Smooth muscle cell (in vitro differentiated cells): ENCODE data around the gene ABR. TPM values are rescaled to one million over a fixed set of nuclear protein-coding genes. Genes with fewer than 3 reads are reported as not detected.
"Not testable (repeated sequence)": the region's sequence is repeated elsewhere in the genome, so short reads cannot be mapped to it uniquely, and the experiment has no call there.

Experiments used
- DNase-seq: peaks from one replicate; lab custom pipeline; 2025; ENCODE audit not compliant: unreplicated experiment; lab: John Stamatoyannopoulos, UW
- H2AFZ ChIP-seq: fragments of 200-600 bp; sonication (generic); 2 replicates; pipeline ENCODE4 v1.6.0; 2016; ENCODE audit warnings: antibody characterized with exemption, low read depth, mild to moderate bottlenecking
- H3F3A ChIP-seq: fragments of 200-600 bp; sonication (generic); 2 replicates; pipeline ENCODE4 v1.6.0; 2017; ENCODE audit warnings: antibody characterized with exemption, low read depth
- H3K27ac ChIP-seq: fragments of 200-600 bp; sonication (generic); 2 replicates; pipeline ENCODE4 v1.5.1; 2016; ENCODE audit warnings: low read depth, mild to moderate bottlenecking
- H3K27me3 ChIP-seq: fragments of 200-600 bp; sonication (generic); 2 replicates; pipeline ENCODE4 v1.6.1; 2016; ENCODE audit warnings: low read depth, mild to moderate bottlenecking
- H3K36me3 ChIP-seq: fragments of 200-600 bp; sonication (generic); 2 replicates; pipeline ENCODE4 v1.5.1; 2016; ENCODE audit warnings: low read depth
- H3K4me1 ChIP-seq: fragments of 200-600 bp; sonication (generic); 2 replicates; pipeline ENCODE4 v1.5.1; 2016; ENCODE audit warnings: low read depth
- H3K4me2 ChIP-seq: fragments of 200-600 bp; sonication (generic); 2 replicates; pipeline ENCODE4 v1.6.0; 2016; ENCODE audit warnings: mild to moderate bottlenecking
- H3K4me3 ChIP-seq: fragments of 200-600 bp; sonication (generic); 2 replicates; pipeline ENCODE4 v1.5.1; 2016; ENCODE audit warnings: mild to moderate bottlenecking
- H3K79me2 ChIP-seq: fragments of 200-600 bp; sonication (generic); 2 replicates; pipeline ENCODE4 v1.6.0; 2016; ENCODE audit warnings: low read depth, mild to moderate bottlenecking
- H3K9ac ChIP-seq: fragments of 200-600 bp; sonication (generic); 2 replicates; pipeline ENCODE4 v1.6.0; 2016; ENCODE audit warnings: low read depth
- H3K9me3 ChIP-seq: fragments of 200-600 bp; sonication (generic); replicated peaks from 2 replicates; pipeline ENCODE4 v1.5.1; 2016; ENCODE audit warnings: low read depth
- H4K20me1 ChIP-seq: fragments of 200-600 bp; sonication (generic); 2 replicates; pipeline ENCODE4 v1.6.0; 2016; ENCODE audit warnings: low read depth
- WGBS: methylation state at CpG from one replicate; pipeline ENCODE4 v1.1.7; 2016; ENCODE audit warnings: low lambda C conversion rate; 5-methylcytosine and 5-hydroxymethylcytosine counted together
- polyA plus RNA-seq: library from polyadenylated mRNA; unstranded; fragments of >200 nt; fragmentation: Nextera tagmentation; extraction: Ambion mirVana; gene quantifications from 2 replicates; pipeline ENCODE4 v1.2.1, GENCODE V29; 2016
- total RNA-seq: library from RNA; depleted of rRNA; stranded (reverse); fragments of >200 nt; gene quantifications from 2 replicates; pipeline ENCODE4 v1.2.3, GENCODE V29; 2014
- TF ChIP-seq, protein P1 (sequence below): fragments of 200-600 bp; sonication (generic); IDR thresholded peaks from 2 replicates; pipeline ENCODE4 v1.5.1; 2017; ENCODE audit warnings: borderline replicate concordance, mild to moderate bottlenecking, antibody characterized with exemption; ENCODE audit not compliant: insufficient read depth, poor library complexity, severe bottlenecking

The ABR gene
- total and polyA plus RNA-seq, 2 experiments from 2014 or later, result 16.1 to 29.1 TPM

DNA sequence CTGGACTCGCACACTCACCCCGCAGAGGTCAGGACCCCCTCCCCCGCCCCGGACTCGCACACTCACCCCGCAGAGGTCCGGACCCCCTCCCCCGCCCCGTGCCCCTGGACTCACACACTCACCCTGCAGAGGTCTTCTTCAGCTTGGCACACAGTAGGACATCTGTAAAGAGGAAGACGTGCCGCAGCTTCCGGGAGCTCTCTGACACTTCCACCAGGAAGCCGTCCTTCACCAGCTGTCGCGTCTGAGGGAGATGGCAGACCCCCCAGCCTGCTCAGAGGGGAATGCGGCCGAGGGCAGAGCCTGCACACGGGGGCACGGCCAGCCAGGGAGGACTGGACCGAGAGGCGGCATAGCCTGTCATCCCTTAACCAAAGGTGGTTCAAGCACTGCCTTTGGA is 109.9 kb downstream of the ABR start:
- TF ChIP-seq, protein P1, sequence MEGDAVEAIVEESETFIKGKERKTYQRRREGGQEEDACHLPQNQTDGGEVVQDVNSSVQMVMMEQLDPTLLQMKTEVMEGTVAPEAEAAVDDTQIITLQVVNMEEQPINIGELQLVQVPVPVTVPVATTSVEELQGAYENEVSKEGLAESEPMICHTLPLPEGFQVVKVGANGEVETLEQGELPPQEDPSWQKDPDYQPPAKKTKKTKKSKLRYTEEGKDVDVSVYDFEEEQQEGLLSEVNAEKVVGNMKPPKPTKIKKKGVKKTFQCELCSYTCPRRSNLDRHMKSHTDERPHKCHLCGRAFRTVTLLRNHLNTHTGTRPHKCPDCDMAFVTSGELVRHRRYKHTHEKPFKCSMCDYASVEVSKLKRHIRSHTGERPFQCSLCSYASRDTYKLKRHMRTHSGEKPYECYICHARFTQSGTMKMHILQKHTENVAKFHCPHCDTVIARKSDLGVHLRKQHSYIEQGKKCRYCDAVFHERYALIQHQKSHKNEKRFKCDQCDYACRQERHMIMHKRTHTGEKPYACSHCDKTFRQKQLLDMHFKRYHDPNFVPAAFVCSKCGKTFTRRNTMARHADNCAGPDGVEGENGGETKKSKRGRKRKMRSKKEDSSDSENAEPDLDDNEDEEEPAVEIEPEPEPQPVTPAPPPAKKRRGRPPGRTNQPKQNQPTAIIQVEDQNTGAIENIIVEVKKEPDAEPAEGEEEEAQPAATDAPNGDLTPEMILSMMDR, result no peak
- WGBS, result 97% methylated on average over 17 of the region's 21 CpGs
- H4K20me1 ChIP-seq, result peaks cover 10% of the 10 kb centered on the region
- no peaks in the 10 kb centered on the region for H3K27me3 ChIP-seq
- no peaks in the 10 kb centered on the region for H3F3A ChIP-seq
- DNase-seq, result no peak
- H3K27ac ChIP-seq, result no peak overlapping the region
- H3K9ac ChIP-seq, result no peak overlapping the region
- no peaks in the 10 kb centered on the region for H3K4me1 ChIP-seq
- no peak overlapping the region for H3K4me2 ChIP-seq
- no peak overlapping the region for H2AFZ ChIP-seq
- H3K4me3 ChIP-seq, result no peak overlapping the region
- no peaks in the 10 kb centered on the region for H3K79me2 ChIP-seq
- peaks cover 10% of the 10 kb centered on the region for H3K36me3 ChIP-seq
- no peaks in the 10 kb centered on the region for H3K9me3 ChIP-seq

DNA sequence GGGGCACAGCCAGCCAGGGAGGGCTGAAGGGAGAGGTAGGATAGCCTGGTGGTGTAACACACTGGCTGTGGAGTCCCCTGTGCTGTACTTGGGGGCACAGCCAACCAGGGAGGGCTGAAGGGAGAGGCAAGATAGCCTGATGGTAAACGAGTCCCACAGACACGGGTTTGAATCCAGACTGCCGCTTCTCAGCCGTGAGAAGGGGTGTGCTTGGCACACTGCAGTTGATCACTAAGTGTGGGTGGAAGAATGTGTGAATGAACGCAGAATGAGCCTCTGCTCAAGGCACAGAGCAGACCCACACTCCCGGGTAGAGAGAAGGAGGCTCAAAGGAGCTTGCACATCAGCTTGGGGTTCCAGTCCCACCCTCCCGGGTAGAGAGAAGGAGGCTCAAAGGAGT is 111.4 kb downstream of the ABR start:
- Histone ChIP-seq H3K79me2 (no peaks in the 10 kb centered on the region), H3K36me3 (peaks cover 10% of the 10 kb centered on the region), H3K27ac (no peak overlapping the region), H3F3A (no peaks in the 10 kb centered on the region), H3K4me3 (no peak overlapping the region), H3K9ac (no peak overlapping the region), H3K4me2 (no peak overlapping the region), H2AFZ (no peak overlapping the region), H3K4me1 (no peaks in the 10 kb centered on the region), H3K27me3 (no peaks in the 10 kb centered on the region), H4K20me1 (peaks cover 2% of the 10 kb centered on the region), H3K9me3 (no peaks in the 10 kb centered on the region)
- TF ChIP-seq, protein P1, result no peak
- DNase-seq, result no peak
- WGBS, result over 99% methylated on average over 7 of the region's 7 CpGs

DNA sequence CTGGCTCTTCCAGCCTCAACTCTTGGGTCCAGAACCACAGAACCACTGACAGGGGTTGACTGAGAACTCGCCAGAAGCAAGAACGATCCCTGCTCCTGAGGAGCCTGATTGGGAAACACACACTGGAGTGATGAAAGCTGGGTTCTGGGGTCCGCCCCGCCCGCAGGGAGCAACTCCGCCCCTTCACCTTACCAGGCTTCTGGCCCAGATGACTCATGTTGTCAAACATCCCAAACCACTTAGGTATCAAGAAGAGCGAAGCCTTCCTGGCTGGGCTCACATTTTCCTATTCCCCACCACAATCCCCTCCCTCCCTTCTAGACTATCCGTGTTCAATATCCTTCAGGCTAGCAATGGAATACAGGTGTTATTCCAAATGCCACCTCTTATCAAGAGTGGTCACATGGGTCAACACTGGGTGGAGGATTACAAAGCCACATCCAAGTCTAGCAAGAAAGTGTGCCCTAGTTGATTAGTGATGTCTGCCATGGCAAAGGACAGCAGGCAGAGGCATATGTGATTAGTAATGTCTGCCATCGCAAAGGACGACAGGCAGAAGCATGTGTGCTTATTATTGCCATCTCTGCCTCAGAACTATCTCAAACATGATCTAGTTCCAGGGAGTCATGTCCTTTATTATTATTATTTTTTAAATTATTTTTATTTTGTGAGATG is 112.4 kb downstream of the ABR start:
- WGBS, result 86% methylated on average over 9 of the region's 10 CpGs

DNA sequence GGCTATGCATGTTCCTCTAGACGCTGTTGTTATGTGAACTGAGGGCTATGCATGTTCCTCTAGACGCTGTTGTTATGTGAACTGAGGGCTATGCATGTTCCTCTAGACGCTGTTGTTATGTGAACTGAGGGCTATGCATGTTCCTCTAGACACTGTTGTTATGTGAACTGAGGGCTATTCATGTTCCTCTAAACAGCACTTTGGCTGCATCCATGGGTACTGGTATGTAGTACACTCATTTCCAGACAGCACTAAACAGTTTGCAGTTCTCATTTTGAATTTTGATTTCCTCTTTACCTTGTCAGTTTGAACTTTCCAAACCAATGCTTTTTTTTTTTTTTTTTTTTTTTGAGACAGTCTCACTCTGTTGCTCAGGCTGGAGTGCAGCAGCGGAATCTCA is 114.4 kb downstream of the ABR start:
- not testable (repeated sequence) for H4K20me1 ChIP-seq, H3K27ac ChIP-seq, H3K4me3 ChIP-seq, H2AFZ ChIP-seq, H3K9ac ChIP-seq, H3F3A ChIP-seq, H3K4me2 ChIP-seq, H3K79me2 ChIP-seq, H3K9me3 ChIP-seq, H3K4me1 ChIP-seq, DNase-seq, H3K27me3 ChIP-seq
- peaks cover 10% of the 10 kb centered on the region for H3K36me3 ChIP-seq
- 53% methylated on average over 3 of the region's 4 CpGs for WGBS

More for the DNA sequence above, 112.4 kb downstream of the ABR start:
- TF ChIP-seq, protein P1, result no peak
- H3K36me3 ChIP-seq, result peaks cover 10% of the 10 kb centered on the region
- H3K9ac ChIP-seq, result no peak overlapping the region
- H3K9me3 ChIP-seq, result no peaks in the 10 kb centered on the region
- H3K4me1 ChIP-seq, result no peaks in the 10 kb centered on the region
- H2AFZ ChIP-seq, result no peak overlapping the region
- no peaks in the 10 kb centered on the region for H3K79me2 ChIP-seq
- H3K4me2 ChIP-seq, result no peak overlapping the region
- H3K4me3 ChIP-seq, result no peak overlapping the region
- DNase-seq, result no peak
- H3F3A ChIP-seq, result no peaks in the 10 kb centered on the region
- H4K20me1 ChIP-seq, result no peaks in the 10 kb centered on the region
- H3K27ac ChIP-seq, result no peak overlapping the region
- no peaks in the 10 kb centered on the region for H3K27me3 ChIP-seq
